OCI-LY1 (cell line): Measurements from ENCODE around the gene TECPR2.

Experiments used
- H2AFZ ChIP-seq: fragments of 200-600 bp; sonication (generic), shearing (Covaris generic); 2 replicates; pipeline ENCODE4 v1.6.0; 2014; ENCODE audit warnings: antibody characterized with exemption, mild to moderate bottlenecking, low read length
- H3F3A ChIP-seq: fragments of 200-600 bp; sonication (generic), shearing (Covaris generic); 2 replicates; pipeline ENCODE4 v1.6.0; 2014; ENCODE audit warnings: mild to moderate bottlenecking, antibody characterized with exemption, low read length, moderate library complexity; ENCODE audit not compliant: insufficient read depth
- H3K27ac ChIP-seq: fragments of 200-600 bp; sonication (generic); 2 replicates; pipeline ENCODE4 v1.5.1; 2014; ENCODE audit warnings: low read length, mixed run types, mild to moderate bottlenecking, low read depth; ENCODE audit not compliant: poor library complexity, severe bottlenecking
- H3K27me3 ChIP-seq: fragments of 200-600 bp; sonication (generic); 2 replicates; pipeline ENCODE4 v1.6.0; 2014; ENCODE audit warnings: antibody characterized with exemption, mild to moderate bottlenecking, low read length, moderate library complexity; ENCODE audit not compliant: insufficient read depth
- H3K36me3 ChIP-seq: fragments of 200-600 bp; sonication (generic); 2 replicates; pipeline ENCODE4 v1.6.1; 2014; ENCODE audit warnings: mild to moderate bottlenecking, antibody characterized with exemption, low read length, moderate library complexity, mixed read lengths; ENCODE audit not compliant: insufficient read depth
- H3K4me1 ChIP-seq: fragments of 200-600 bp; sonication (generic); 2 replicates; pipeline ENCODE4 v1.5.1; 2014; ENCODE audit warnings: mild to moderate bottlenecking, low read length, moderate library complexity; ENCODE audit not compliant: insufficient read depth, severe bottlenecking
- H3K4me2 ChIP-seq: fragments of 200-600 bp; sonication (generic), shearing (Covaris generic); 2 replicates; pipeline ENCODE4 v1.6.1; 2014; ENCODE audit warnings: low read length
- H3K4me3 ChIP-seq: fragments of 200-600 bp; sonication (generic); 2 replicates; pipeline ENCODE4 v1.5.1; 2014; ENCODE audit warnings: low read length, low read depth, mild to moderate bottlenecking, mixed read lengths; ENCODE audit not compliant: poor library complexity, severe bottlenecking
- H3K79me2 ChIP-seq: fragments of 200-600 bp; shearing (Covaris generic); 2 replicates; pipeline ENCODE4 v1.6.1; 2016; ENCODE audit warnings: mixed run types, low read length, mixed read lengths; ENCODE audit not compliant: insufficient read depth
- H3K9ac ChIP-seq: fragments of 200-600 bp; sonication (generic), shearing (Covaris generic); 2 replicates; pipeline ENCODE4 v1.6.1; 2014; ENCODE audit warnings: mild to moderate bottlenecking, low read length, mixed read lengths
- H3K9me2 ChIP-seq: fragments of 200-600 bp; sonication (generic), shearing (Covaris generic); 2 replicates; pipeline ENCODE4 v1.6.1; 2014; ENCODE audit warnings: low read depth, mild to moderate bottlenecking, low read length, mixed read lengths
- H3K9me3 ChIP-seq: fragments of 200-600 bp; shearing (Covaris generic); 2 replicates; pipeline ENCODE4 v1.6.1; 2014; ENCODE audit warnings: low read length, mixed read lengths
- H4K20me1 ChIP-seq: fragments of 200-600 bp; sonication (generic), shearing (Covaris generic); 2 replicates; pipeline ENCODE4 v1.6.0; 2016; ENCODE audit warnings: mild to moderate bottlenecking, low read length; ENCODE audit not compliant: insufficient read depth
- EZH2 ChIP-seq: fragments of 200-600 bp; sonication (generic), shearing (Covaris generic); IDR thresholded peaks from 2 replicates; pipeline ENCODE4 v1.8.0; 2017; ENCODE audit warnings: borderline replicate concordance, mixed run types, mild to moderate bottlenecking, antibody characterized with exemption, low read length, moderate library complexity, mixed read lengths
- TF ChIP-seq, protein P1 (sequence below): fragments of 200-600 bp; sonication (generic), shearing (Covaris generic); IDR thresholded peaks from 2 replicates; pipeline ENCODE4 v1.5.1; 2017; ENCODE audit warnings: mild to moderate bottlenecking, antibody characterized with exemption, low read length, moderate library complexity, mixed read lengths

TECPR2 gene

DNA sequence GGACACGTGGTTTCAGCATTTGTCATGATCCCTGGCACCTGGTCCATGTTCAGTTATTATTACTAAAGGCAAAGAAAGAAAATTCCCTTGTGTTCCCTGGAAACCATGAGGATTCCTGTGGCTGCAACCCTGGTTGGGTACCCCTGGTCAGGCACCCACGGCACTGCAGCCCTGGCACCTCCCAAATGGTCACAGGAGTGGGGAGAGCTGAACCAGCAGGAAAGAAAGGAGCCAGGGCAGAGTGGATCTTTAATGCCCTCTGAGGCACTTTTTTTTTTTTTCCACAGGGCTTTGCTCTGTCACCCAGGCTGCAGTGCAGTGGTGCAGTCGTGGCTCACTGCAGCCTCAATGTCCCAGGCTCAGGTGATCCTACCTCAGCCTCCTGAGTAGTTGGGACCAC lies 17.5 kb upstream of the TECPR2 start:
- Histone ChIP-seq H3K27ac (no peak overlapping the region), H3K36me3 (peaks cover 21% of the 10 kb centered on the region), H3K4me1 (no peaks in the 10 kb centered on the region), H3K9me2 (no peaks in the 10 kb centered on the region), H3K9ac (no peak overlapping the region), H3K9me3 (no peaks in the 10 kb centered on the region), H2AFZ (no peak overlapping the region), H3K4me3 (no peak overlapping the region), H4K20me1 (no peaks in the 10 kb centered on the region), H3F3A (no peaks in the 10 kb centered on the region), H3K79me2 (no peaks in the 10 kb centered on the region), H3K4me2 (no peak overlapping the region), H3K27me3 (no peaks in the 10 kb centered on the region)
- TF ChIP-seq, protein P1, sequence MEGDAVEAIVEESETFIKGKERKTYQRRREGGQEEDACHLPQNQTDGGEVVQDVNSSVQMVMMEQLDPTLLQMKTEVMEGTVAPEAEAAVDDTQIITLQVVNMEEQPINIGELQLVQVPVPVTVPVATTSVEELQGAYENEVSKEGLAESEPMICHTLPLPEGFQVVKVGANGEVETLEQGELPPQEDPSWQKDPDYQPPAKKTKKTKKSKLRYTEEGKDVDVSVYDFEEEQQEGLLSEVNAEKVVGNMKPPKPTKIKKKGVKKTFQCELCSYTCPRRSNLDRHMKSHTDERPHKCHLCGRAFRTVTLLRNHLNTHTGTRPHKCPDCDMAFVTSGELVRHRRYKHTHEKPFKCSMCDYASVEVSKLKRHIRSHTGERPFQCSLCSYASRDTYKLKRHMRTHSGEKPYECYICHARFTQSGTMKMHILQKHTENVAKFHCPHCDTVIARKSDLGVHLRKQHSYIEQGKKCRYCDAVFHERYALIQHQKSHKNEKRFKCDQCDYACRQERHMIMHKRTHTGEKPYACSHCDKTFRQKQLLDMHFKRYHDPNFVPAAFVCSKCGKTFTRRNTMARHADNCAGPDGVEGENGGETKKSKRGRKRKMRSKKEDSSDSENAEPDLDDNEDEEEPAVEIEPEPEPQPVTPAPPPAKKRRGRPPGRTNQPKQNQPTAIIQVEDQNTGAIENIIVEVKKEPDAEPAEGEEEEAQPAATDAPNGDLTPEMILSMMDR, result no peak
- TF ChIP-seq EZH2, result no peak

DNA sequence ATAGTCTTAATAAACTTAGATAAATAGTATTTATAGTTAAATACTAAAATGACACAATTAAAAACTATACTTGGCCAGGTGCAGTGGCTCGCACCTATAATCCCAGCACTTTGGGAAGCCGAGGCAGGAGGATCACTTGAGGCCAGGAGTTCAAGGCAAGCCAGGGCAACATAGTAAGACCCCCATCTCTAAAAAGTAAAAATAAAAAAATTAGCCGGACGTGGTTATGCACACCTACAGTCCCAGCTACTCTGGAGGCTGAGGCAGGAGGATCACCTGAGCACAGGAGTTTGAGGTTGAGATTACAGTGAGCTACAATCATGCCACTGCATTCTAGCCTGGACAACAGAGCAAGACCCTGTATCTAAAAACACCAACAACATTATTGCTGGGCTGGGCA lies 16.1 kb upstream of the TECPR2 start:
- Histone ChIP-seq H3K4me2 (no peak overlapping the region), H3F3A (no peaks in the 10 kb centered on the region), H3K4me1 (no peaks in the 10 kb centered on the region), H4K20me1 (no peaks in the 10 kb centered on the region), H3K9ac (no peak overlapping the region), H3K9me3 (no peaks in the 10 kb centered on the region), H3K36me3 (peaks cover 22% of the 10 kb centered on the region), H2AFZ (no peak overlapping the region), H3K9me2 (no peaks in the 10 kb centered on the region), H3K79me2 (no peaks in the 10 kb centered on the region), H3K27ac (no peak overlapping the region), H3K4me3 (no peak overlapping the region), H3K27me3 (no peaks in the 10 kb centered on the region)
- no peak for TF ChIP-seq EZH2
- TF ChIP-seq, protein P1, result no peak

DNA sequence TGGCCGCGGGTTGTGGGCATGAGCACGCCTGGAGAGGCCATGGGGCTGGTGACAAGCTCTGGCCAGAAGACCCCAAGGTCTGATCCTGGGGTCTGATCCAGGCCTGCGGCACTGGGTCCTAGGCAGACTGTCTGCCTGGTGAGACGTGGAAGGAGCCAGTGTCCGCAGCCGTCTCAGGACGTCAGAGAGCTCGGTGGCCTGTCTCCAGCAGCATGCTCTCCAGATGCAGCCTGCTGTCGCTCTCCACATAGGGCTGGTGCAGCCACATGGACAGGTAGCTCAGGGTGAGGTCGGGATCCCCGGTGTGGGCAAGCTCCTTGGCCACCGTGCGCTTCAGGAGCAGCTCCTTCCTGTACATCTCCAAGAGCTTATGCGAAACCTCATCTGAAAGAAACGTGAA lies 14.4 kb upstream of the TECPR2 start:
- H3F3A ChIP-seq, result no peaks in the 10 kb centered on the region
- H4K20me1 ChIP-seq, result no peaks in the 10 kb centered on the region
- no peak overlapping the region for H3K4me2 ChIP-seq
- H3K9me3 ChIP-seq, result no peaks in the 10 kb centered on the region
- TF ChIP-seq, protein P1, result no peak
- TF ChIP-seq EZH2, result no peak
- peaks cover 26% of the 10 kb centered on the region for H3K36me3 ChIP-seq
- H3K9ac ChIP-seq, result no peak overlapping the region
- H3K9me2 ChIP-seq, result no peaks in the 10 kb centered on the region
- no peaks in the 10 kb centered on the region for H3K27me3 ChIP-seq
- no peak overlapping the region for H2AFZ ChIP-seq
- no peaks in the 10 kb centered on the region for H3K79me2 ChIP-seq
- no peaks in the 10 kb centered on the region for H3K4me1 ChIP-seq
- H3K4me3 ChIP-seq, result no peak overlapping the region
- no peak overlapping the region for H3K27ac ChIP-seq
